GM12878 (cell line): ENCODE measurements around the gene TYW1B. TPM values are rescaled to one million over a fixed set of nuclear protein-coding genes. Genes with fewer than 3 reads are reported as not detected.
"Not testable (repeated sequence)": the region's sequence is repeated elsewhere in the genome, so short reads cannot be mapped to it uniquely, and the experiment has no call there.

Experiments
- ATAC-seq: fragments of 200-7000 bp; cut with Tn5 transposase; 3 replicates; pipeline ENCODE4 v1.9.1; 2020; ENCODE audit warnings: mild to moderate bottlenecking, moderate library complexity
- BruUV-seq: library from RNA; stranded (reverse); fragments of 400-500 nt; replicated peaks from 2 replicates; lab custom pipeline; 2021; lab: Mats Ljungman, UMichigan
- CTCF ChIA-PET: fragments of 300-600 bp; sonication (Branson Sonifier 250); formaldehyde crosslinking; extraction: SDS; loops from one replicate; lab custom pipeline; 2021; ENCODE audit warnings: inconsistent platforms; lab: Yijun Ruan, JAX
- POLR2A ChIA-PET: fragments of 350-600 bp; formaldehyde crosslinking; extraction: SDS; loops from one replicate; lab custom pipeline; 2021; ENCODE audit warnings: inconsistent platforms; lab: Charles Lee
- RAD21 ChIA-PET: fragments of 300-600 bp; sonication (Branson Sonifier 250); formaldehyde crosslinking; loops from one replicate; lab custom pipeline; 2023; ENCODE audit warnings: antibody characterized with exemption; ENCODE audit not compliant: unreplicated experiment; lab: Charles Lee
- SMC1A ChIA-PET: fragments of 300-600 bp; sonication (Branson Sonifier 250); formaldehyde crosslinking; loops from one replicate; lab custom pipeline; 2023; ENCODE audit not compliant: unreplicated experiment, uncharacterized antibody; lab: Charles Lee
- DNase-seq: peaks from one replicate; pipeline ENCODE4 v3.0.0-alpha.2; 2011; ENCODE audit warnings: low read depth, low spot score
- FAIRE-seq: peaks from 3 replicates; lab custom pipeline; 2011; peaks lifted over from hg19 to GRCh38; lab: Jason Lieb, UNC
- H2AFZ ChIP-seq: 2 replicates; pipeline ENCODE4 v1.6.0; 2011; ENCODE audit warnings: low read depth, low read length, control low read depth; ENCODE audit not compliant: control insufficient read depth
- H3K27ac ChIP-seq: 2 replicates; pipeline ENCODE4 v1.5.1; 2011; ENCODE audit warnings: control low read depth; ENCODE audit not compliant: control insufficient read depth, insufficient read depth
- H3K27me3 ChIP-seq, 2 experiments: replicated peaks in 1 of 2; 2 replicates each; pipeline versions ENCODE4 v1.6.0 to v1.6.1; 2011; ENCODE audit warnings: low read length in 1 of 2; ENCODE audit not compliant: control insufficient read depth in 2 of 2, insufficient read depth in 2 of 2
- H3K36me3 ChIP-seq, 2 experiments: 2 replicates each; pipeline ENCODE4 v1.5.1; 2011; ENCODE audit warnings: low read length in 1 of 2; ENCODE audit not compliant: control insufficient read depth in 2 of 2, insufficient read depth in 2 of 2
- H3K4me1 ChIP-seq: 2 replicates; pipeline ENCODE4 v1.6.1; 2011; ENCODE audit warnings: mild to moderate bottlenecking, low read length, moderate library complexity, mixed read lengths; ENCODE audit not compliant: control insufficient read depth, insufficient read depth
- H3K4me2 ChIP-seq: 2 replicates; pipeline ENCODE4 v1.6.0; 2011; ENCODE audit warnings: control low read depth; ENCODE audit not compliant: control insufficient read depth, insufficient read depth
- H3K4me3 ChIP-seq: fragments of 200-600 bp; sonication (generic); 2 replicates; pipeline ENCODE4 v1.5.1; 2016
- H3K79me2 ChIP-seq: 2 replicates; pipeline ENCODE4 v1.6.0; 2011; ENCODE audit warnings: low read length; ENCODE audit not compliant: control insufficient read depth, insufficient read depth
- H3K9ac ChIP-seq: 2 replicates; pipeline ENCODE4 v1.8.0; 2011; ENCODE audit warnings: low read length, control low read depth, mixed read lengths; ENCODE audit not compliant: control insufficient read depth, insufficient read depth
- H3K9me3 ChIP-seq: replicated peaks from 3 replicates; pipeline ENCODE4 v1.5.1; 2011; ENCODE audit warnings: mild to moderate bottlenecking, low read length; ENCODE audit not compliant: control insufficient read depth, insufficient read depth
- H4K20me1 ChIP-seq: 2 replicates; pipeline ENCODE4 v1.6.0; 2011; ENCODE audit not compliant: control insufficient read depth, insufficient read depth
- GATAD2B ChIP-seq: fragments of 450-650 bp; conservative IDR thresholded peaks from 2 replicates; pipeline ENCODE4 v1.6.1; 2017; ENCODE audit warnings: low read depth, mild to moderate bottlenecking, moderate library complexity
- RFX5 ChIP-seq: IDR thresholded peaks from 2 replicates; pipeline ENCODE4 v1.6.1; 2011; ENCODE audit warnings: low read depth, low read length, improper control_type of control experiment
- WGBS: methylation state at CpG from one replicate; pipeline ENCODE4 v1.1.6; 2016; ENCODE audit warnings: low lambda C conversion rate; ENCODE audit not compliant: insufficient replicate concordance, insufficient coverage; ENCODE audit errors: missing lambda C conversion rate; 5-methylcytosine and 5-hydroxymethylcytosine counted together
- in situ Hi-C: fragments of 300-500 bp; cut with MboI; formaldehyde crosslinking; loops from 9 replicates; pipeline ENCODE4 v1.14.3; 2018; ENCODE audit warnings: mixed read lengths
- intact Hi-C: fragments of 100-400 bp; cut with micrococcal nuclease; formaldehyde crosslinking; loops from one replicate; pipeline ENCODE4 v1.14.2; 2022; ENCODE audit not compliant: unreplicated experiment
- microRNA-seq: library from miRNA; unstranded; fragments of <30 nt; microRNA quantifications from one replicate; pipeline ENCODE4, GENCODE V29; 2018
- polyA plus RNA-seq, 11 experiments: library from polyadenylated mRNA; depleted of rRNA in 4 of 11; unstranded in 6 of 11; stranded (reverse) in 5 of 11; fragments of >200 nt; fragmentation: Nextera tagmentation in 4 of 11; fragmentation: Illumina TruSeq in 1 of 11; extraction: Ambion mirVana in 4 of 11; extraction: Trizol in 1 of 11; gene quantifications; 1 replicate in 1 of 11; 2 replicates in 10 of 11; pipeline versions ENCODE4 v1.2.1 to v1.2.3, GENCODE V29; 2011 to 2016; ENCODE audit warnings: inconsistent platforms in 2 of 11, missing spikeins in 2 of 11, low read depth in 1 of 11
- small RNA-seq: library from RNA; depleted of rRNA; stranded (forward); fragments of <200 nt; gene quantifications from one replicate; pipeline ENCODE3, GENCODE V24; 2014
- total RNA-seq, 4 experiments: library from RNA; depleted of rRNA in 3 of 4; stranded (reverse); fragments of >200 nt in 3 of 4; fragmentation: Illumina TruSeq in 1 of 4; extraction: Trizol in 1 of 4; gene quantifications; 2 replicates each; pipeline versions ENCODE4 v1.2.1 to v1.2.3, GENCODE V29; 2013 to 2021

TYW1B gene
- total and polyA plus RNA-seq, 10 of the 15 experiments (the other 5 are each of a cell fraction or from before 2014, with no cell fraction given): 3.5 to 6.6 (median 5.3) TPM

DNA sequence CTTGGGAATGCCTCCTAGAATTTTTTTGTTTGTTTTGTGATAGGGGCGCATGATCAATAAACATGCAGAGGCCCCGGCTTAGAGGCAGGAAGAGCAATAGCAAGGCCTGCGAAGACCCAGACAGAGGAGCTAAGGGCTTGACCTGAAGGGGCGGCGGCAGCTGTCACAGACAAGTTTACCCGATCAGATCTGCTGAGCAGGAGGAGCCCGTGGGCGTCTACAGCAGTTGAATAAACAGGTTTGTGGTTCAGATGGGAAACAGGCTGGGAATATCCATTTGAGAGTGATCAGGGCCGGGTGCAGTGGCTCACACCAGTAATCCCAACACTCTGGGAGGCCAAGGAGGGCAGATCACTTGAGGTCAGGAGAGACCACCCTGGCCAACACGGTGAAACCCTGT lies 289.9 kb downstream of the TYW1B start (continued):
- TF ChIP-seq GATAD2B (no peak), RFX5 (no peak)
- TF ChIP-seq, all 136 proteins: peak for 0

DNA sequence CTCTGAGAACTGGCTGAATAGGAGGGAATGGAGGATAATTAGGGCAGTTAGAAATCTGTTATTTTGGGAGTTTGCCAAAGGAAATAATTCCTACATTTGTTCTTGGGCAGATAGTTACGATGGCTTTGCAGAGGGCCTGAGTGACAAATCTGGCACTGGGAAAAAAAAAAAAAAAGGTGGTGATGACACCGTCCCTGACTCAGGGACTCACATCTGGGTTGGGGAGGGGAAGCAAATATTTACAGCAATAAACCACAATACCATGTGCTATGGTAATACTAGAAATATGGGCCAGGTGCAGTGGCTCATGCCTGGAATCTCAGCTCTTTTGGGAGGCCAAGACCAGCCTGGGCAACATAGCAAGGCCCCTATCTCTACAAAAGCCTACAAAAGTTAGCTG lies 292.0 kb downstream of the TYW1B start:
- SMC1A ChIA-PET: interaction anchor here (0.9 kb wide), 1 partner anchor 250 kb away, joined by 3 read pairs; no protein-coding TSS in a partner anchor
- H3K4me1 ChIP-seq, in situ Hi-C loops, H3K27ac ChIP-seq, POLR2A ChIA-PET, RAD21 ChIA-PET, H4K20me1 ChIP-seq, BruUV-seq, FAIRE-seq, H3K9me3 ChIP-seq, ATAC-seq, H3K79me2 ChIP-seq, H3K27me3 ChIP-seq, H3K36me3 ChIP-seq, H2AFZ ChIP-seq, DNase-seq, H3K4me2 ChIP-seq, H3K9ac ChIP-seq, CTCF ChIA-PET, H3K4me3 ChIP-seq, intact Hi-C loops: not testable (repeated sequence)
- WGBS: 69% methylated on average over 2 of the region's 2 CpGs

DNA sequence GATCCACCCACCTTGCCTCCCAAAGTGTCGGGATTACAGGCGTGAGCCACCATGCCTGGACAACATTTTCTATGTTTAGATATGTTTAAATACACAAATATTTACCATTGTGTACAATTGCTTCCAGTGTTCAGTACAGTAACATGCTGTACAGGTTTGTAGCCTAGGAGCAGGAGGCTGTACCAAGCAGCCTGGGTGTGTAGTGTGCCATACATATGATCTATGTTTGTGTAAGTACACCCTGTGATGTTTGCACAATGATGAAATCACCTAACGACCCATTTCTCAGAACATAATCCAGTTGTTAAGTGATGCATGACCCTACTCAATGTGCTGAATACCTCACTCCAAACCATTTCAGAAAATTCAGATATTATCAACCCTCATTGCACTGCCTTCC lies 297.0 kb downstream of the TYW1B start:
- RAD21 ChIA-PET, H3K4me1 ChIP-seq, FAIRE-seq, H3K27ac ChIP-seq, intact Hi-C loops, CTCF ChIA-PET, BruUV-seq, SMC1A ChIA-PET, POLR2A ChIA-PET, H3K9me3 ChIP-seq, H3K4me3 ChIP-seq, H3K79me2 ChIP-seq, DNase-seq, in situ Hi-C loops, H4K20me1 ChIP-seq, H3K4me2 ChIP-seq, ATAC-seq, H2AFZ ChIP-seq, H3K27me3 ChIP-seq, H3K9ac ChIP-seq, H3K36me3 ChIP-seq: not testable (repeated sequence)
- WGBS: 50% methylated on average over 2 of the region's 3 CpGs

Small RNA genes within 50 kb of the gene (microRNA-seq; reads per million reads assigned to microRNA genes)
- not detected for gene MIR4650-2

Small RNA genes within 50 kb of the gene (small RNA-seq; reads per million reads assigned to genes)
- gene AC211469.2 (not detected), gene MIR4650-2 (not detected), gene RN7SL377P (not detected), gene RN7SL625P (not detected)

Other genes with a start within 250 kb of the TYW1B start
- 5.7 and 7.8 TPM in 2 replicates for gene POM121, start 96.9 kb upstream of the TYW1B start, total RNA-seq (2014; rRNA removed)
- gene POM121, start 96.9 kb upstream of the TYW1B start, total RNA-seq (2014; rRNA removed; fragmentation: Illumina TruSeq; extraction: Trizol): 6.2 and 6.9 TPM in 2 replicates
- 62.7 and 65.7 TPM in 2 replicates for gene POM121, start 96.9 kb upstream of the TYW1B start, total RNA-seq (2021)
- gene POM121, start 96.9 kb upstream of the TYW1B start, polyA plus RNA-seq (2011; rRNA removed): 4.4 and 6.0 TPM in 2 replicates
- gene POM121, start 96.9 kb upstream of the TYW1B start, polyA plus RNA-seq (2014; fragmentation: Illumina TruSeq; extraction: Trizol): 26.0 and 39.7 TPM in 2 replicates
- 1 to 10 TPM; 2.4 to 3.7 TPM for gene POM121, start 96.9 kb upstream of the TYW1B start, polyA plus RNA-seq (2014; fragmentation: Nextera tagmentation; extraction: Ambion mirVana)
- 20.4 and 26.7 TPM in 2 replicates for gene POM121, start 96.9 kb upstream of the TYW1B start, polyA plus RNA-seq (2014; rRNA removed)
- gene POM121, start 96.9 kb upstream of the TYW1B start, polyA plus RNA-seq (2016; fragmentation: Nextera tagmentation; extraction: Ambion mirVana): 10 to 100 TPM; 24.7 to 26.4 TPM
- 0.11 TPM in 1 of 2 replicates, not detected in the other for gene TRIM74, start 141.3 kb upstream of the TYW1B start, total RNA-seq (2014; rRNA removed)
- not detected in 2 replicates for gene TRIM74, start 141.3 kb upstream of the TYW1B start, total RNA-seq (2014; rRNA removed; fragmentation: Illumina TruSeq; extraction: Trizol)
- 0.31 TPM in 1 of 2 replicates, not detected in the other for gene TRIM74, start 141.3 kb upstream of the TYW1B start, total RNA-seq (2021)
- 0.10 and 0.24 TPM in 2 replicates for gene TRIM74, start 141.3 kb upstream of the TYW1B start, polyA plus RNA-seq (2011; rRNA removed)
- not detected in 2 replicates for gene TRIM74, start 141.3 kb upstream of the TYW1B start, polyA plus RNA-seq (2014; fragmentation: Illumina TruSeq; extraction: Trizol)
- not detected for gene TRIM74, start 141.3 kb upstream of the TYW1B start, polyA plus RNA-seq (2014; fragmentation: Nextera tagmentation; extraction: Ambion mirVana)
- gene TRIM74, start 141.3 kb upstream of the TYW1B start, polyA plus RNA-seq (2014; rRNA removed): 0.19 TPM in 1 of 2 replicates, not detected in the other
- under 1 TPM; 0.11 to 0.48 TPM for gene TRIM74, start 141.3 kb upstream of the TYW1B start, polyA plus RNA-seq (2016; fragmentation: Nextera tagmentation; extraction: Ambion mirVana)
- not detected in 2 replicates for gene SPDYE8, start 201.6 kb upstream of the TYW1B start, total RNA-seq (2014; rRNA removed)
- not detected in 2 replicates for gene SPDYE8, start 201.6 kb upstream of the TYW1B start, total RNA-seq (2014; rRNA removed; fragmentation: Illumina TruSeq; extraction: Trizol)
- not detected in 2 replicates for gene SPDYE8, start 201.6 kb upstream of the TYW1B start, total RNA-seq (2021)
- not detected in 2 replicates for gene SPDYE8, start 201.6 kb upstream of the TYW1B start, polyA plus RNA-seq (2011; rRNA removed)
- not detected in 2 replicates for gene SPDYE8, start 201.6 kb upstream of the TYW1B start, polyA plus RNA-seq (2014; fragmentation: Illumina TruSeq; extraction: Trizol)
- gene SPDYE8, start 201.6 kb upstream of the TYW1B start, polyA plus RNA-seq (2014; fragmentation: Nextera tagmentation; extraction: Ambion mirVana): under 1 TPM in 1 of 2 experiments, not detected in 1; 0.11 TPM
- 0.04 TPM in 1 of 2 replicates, not detected in the other for gene SPDYE8, start 201.6 kb upstream of the TYW1B start, polyA plus RNA-seq (2014; rRNA removed)
- gene SPDYE8, start 201.6 kb upstream of the TYW1B start, polyA plus RNA-seq (2016; fragmentation: Nextera tagmentation; extraction: Ambion mirVana): under 1 TPM; 0.58 to 0.83 TPM
- not detected in 2 replicates for gene SPDYE11, start 229.7 kb upstream of the TYW1B start, total RNA-seq (2014; rRNA removed)
- gene SPDYE11, start 229.7 kb upstream of the TYW1B start, total RNA-seq (2014; rRNA removed; fragmentation: Illumina TruSeq; extraction: Trizol): not detected in 2 replicates
- gene SPDYE11, start 229.7 kb upstream of the TYW1B start, total RNA-seq (2021): not detected in 2 replicates
- not detected in 2 replicates for gene SPDYE11, start 229.7 kb upstream of the TYW1B start, polyA plus RNA-seq (2011; rRNA removed)
- not detected in 2 replicates for gene SPDYE11, start 229.7 kb upstream of the TYW1B start, polyA plus RNA-seq (2014; fragmentation: Illumina TruSeq; extraction: Trizol)
- gene SPDYE11, start 229.7 kb upstream of the TYW1B start, polyA plus RNA-seq (2014; fragmentation: Nextera tagmentation; extraction: Ambion mirVana): under 1 TPM; 0.09 to 0.61 TPM
- gene SPDYE11, start 229.7 kb upstream of the TYW1B start, polyA plus RNA-seq (2014; rRNA removed): 0.04 TPM in 1 of 2 replicates, not detected in the other
- gene SPDYE11, start 229.7 kb upstream of the TYW1B start, polyA plus RNA-seq (2016; fragmentation: Nextera tagmentation; extraction: Ambion mirVana): 1 to 10 TPM; 1.8 TPM